SK-N-SH (cell line): Measurements from ENCODE around the gene MYCBPAP. TPM values are rescaled to one million over a fixed set of nuclear protein-coding genes. Genes with fewer than 3 reads are reported as not detected.

ENCODE experiments used
- CTCF ChIA-PET: fragments of 300-600, 350-600 bp; formaldehyde crosslinking; extraction: SDS; loops from one replicate; lab custom pipeline; 2021; lab: Yijun Ruan, JAX
- POLR2A ChIA-PET: fragments of 350-600 bp; sonication (Branson Sonifier 250); formaldehyde crosslinking; extraction: SDS; loops from one replicate; lab custom pipeline; 2020; ENCODE audit warnings: antibody characterized with exemption, inconsistent platforms; lab: Yijun Ruan, JAX
- DNase-seq: peaks from one replicate; pipeline ENCODE4 v3.0.0; 2012
- H2AFZ ChIP-seq: fragments of 200-600 bp; sonication (generic); 2 replicates; pipeline ENCODE4 v1.8.1; 2016; ENCODE audit warnings: antibody characterized with exemption, mild to moderate bottlenecking, low read depth
- H3F3A ChIP-seq: fragments of 200-600 bp; sonication (generic); replicated peaks from 2 replicates; pipeline ENCODE3; 2016; ENCODE audit warnings: antibody characterized with exemption, mild to moderate bottlenecking; ENCODE audit not compliant: insufficient read depth
- H3K27ac ChIP-seq, 2 experiments: fragments of 200-500 bp in 1 of 2; fragments of 200-600 bp in 1 of 2; sonication (Bioruptor generic) in 1 of 2; sonication (generic), shearing (Covaris generic) in 1 of 2; 2 replicates each; pipeline versions ENCODE4 v1.5.1 to v1.6.1; 2014 to 2016; ENCODE audit warnings: low read depth in 2 of 2, inconsistent platforms in 1 of 2, low read length in 1 of 2, mild to moderate bottlenecking in 1 of 2, mixed read lengths in 1 of 2
- H3K27me3 ChIP-seq: fragments of 200-600 bp; sonication (generic), shearing (Covaris generic); 2 replicates; pipeline ENCODE4 v1.6.1; 2016; ENCODE audit warnings: mixed run types; ENCODE audit not compliant: insufficient read depth
- H3K36me3 ChIP-seq, 2 experiments: fragments of 200-500 bp in 1 of 2; fragments of 200-600 bp in 1 of 2; sonication (Bioruptor generic) in 1 of 2; sonication (generic) in 1 of 2; replicated peaks in 1 of 2; 2 replicates each; pipeline versions ENCODE3 to v1.5.1; 2014 to 2016; ENCODE audit warnings: low read length in 1 of 2, mild to moderate bottlenecking in 1 of 2; ENCODE audit not compliant: insufficient read depth in 2 of 2, control insufficient read depth in 1 of 2
- H3K4me1 ChIP-seq, 2 experiments: fragments of 200-500 bp in 1 of 2; fragments of 200-600 bp in 1 of 2; sonication (Bioruptor generic) in 1 of 2; sonication (generic), shearing (Covaris generic) in 1 of 2; 2 replicates each; pipeline versions ENCODE4 v1.5.1 to v1.6.1; 2014 to 2016; ENCODE audit warnings: low read depth in 1 of 2, low read length in 1 of 2, mixed run types in 1 of 2; ENCODE audit not compliant: insufficient read depth in 2 of 2, control insufficient read depth in 1 of 2
- H3K4me2 ChIP-seq: fragments of 200-600 bp; sonication (generic), shearing (Covaris generic); 2 replicates; pipeline ENCODE4 v1.6.1; 2017; ENCODE audit warnings: mixed run types
- H3K4me3 ChIP-seq, 2 experiments: fragments of 200-500 bp in 1 of 2; fragments of 200-600 bp in 1 of 2; sonication (Bioruptor generic) in 1 of 2; sonication (generic), shearing (Covaris generic) in 1 of 2; 2 replicates each; pipeline versions ENCODE4 v1.5.1 to v1.8.1; 2014 to 2016; ENCODE audit warnings: low read depth in 2 of 2, inconsistent platforms in 1 of 2, low read length in 1 of 2, mild to moderate bottlenecking in 1 of 2, mixed read lengths in 1 of 2, moderate library complexity in 1 of 2
- H3K79me2 ChIP-seq: fragments of 200-600 bp; sonication (generic); 2 replicates; pipeline ENCODE4 v1.8.1; 2017; ENCODE audit warnings: mild to moderate bottlenecking; ENCODE audit not compliant: insufficient read depth
- H3K9ac ChIP-seq: fragments of 200-600 bp; sonication (generic); 2 replicates; pipeline ENCODE4 v1.6.1; 2017; ENCODE audit warnings: mixed run types
- H3K9me2 ChIP-seq: fragments of 200-600 bp; sonication (generic); 2 replicates; pipeline ENCODE4 v1.6.1; 2017; ENCODE audit warnings: mixed run types
- H3K9me3 ChIP-seq: fragments of 200-600 bp; sonication (generic); 2 replicates; pipeline ENCODE4 v1.6.1; 2017; ENCODE audit warnings: mixed run types, mild to moderate bottlenecking, moderate library complexity
- H4K20me1 ChIP-seq: fragments of 200-600 bp; sonication (generic); 2 replicates; pipeline ENCODE4 v1.6.1; 2017; ENCODE audit warnings: mild to moderate bottlenecking, mixed run types; ENCODE audit not compliant: insufficient read depth
- FOXM1 ChIP-seq: IDR thresholded peaks from 2 replicates; pipeline ENCODE4 v1.4.0; 2012; ENCODE audit warnings: low read depth, mild to moderate bottlenecking
- GABPA ChIP-seq: IDR thresholded peaks from 2 replicates; pipeline ENCODE4 v1.4.0; 2012; ENCODE audit warnings: low read depth, mild to moderate bottlenecking
- MAX ChIP-seq: IDR thresholded peaks from 2 replicates; pipeline ENCODE4 v1.4.0; 2012; ENCODE audit warnings: low read depth
- MXI1 ChIP-seq: IDR thresholded peaks from 2 replicates; pipeline ENCODE4 v1.6.1; 2012; ENCODE audit warnings: mild to moderate bottlenecking, low read depth, low read length, improper control_type of control experiment
- NFIC ChIP-seq: IDR thresholded peaks from 2 replicates; pipeline ENCODE4 v1.4.0; 2012; ENCODE audit warnings: borderline replicate concordance
- POLR2AphosphoS5 ChIP-seq: IDR thresholded peaks from 2 replicates; pipeline ENCODE4 v1.6.1; 2012; ENCODE audit warnings: low read depth, low read length
- RCOR1 ChIP-seq: fragments of 150-350 bp; IDR thresholded peaks from 2 replicates; pipeline ENCODE4 v1.6.1; 2017; ENCODE audit warnings: antibody characterized with exemption, low read length
- REST ChIP-seq: IDR thresholded peaks from 2 replicates; pipeline ENCODE4 v1.6.1; 2012; ENCODE audit warnings: mild to moderate bottlenecking, low read depth, low read length, moderate library complexity
- RFX5 ChIP-seq: IDR thresholded peaks from 2 replicates; pipeline ENCODE4 v1.6.1; 2012; ENCODE audit warnings: mild to moderate bottlenecking, improper control_type of control experiment, low read length
- SIN3A ChIP-seq: IDR thresholded peaks from 2 replicates; pipeline ENCODE4 v1.6.1; 2012; ENCODE audit warnings: low read depth, mild to moderate bottlenecking, low read length, moderate library complexity, borderline replicate concordance
- SMC3 ChIP-seq: IDR thresholded peaks from 2 replicates; pipeline ENCODE4 v1.6.1; 2012; ENCODE audit warnings: low read depth, low read length, improper control_type of control experiment
- TAF1 ChIP-seq: IDR thresholded peaks from 2 replicates; pipeline ENCODE4 v1.6.1; 2012; ENCODE audit warnings: low read depth, mild to moderate bottlenecking, low read length, moderate library complexity, borderline replicate concordance
- TCF12 ChIP-seq: IDR thresholded peaks from 2 replicates; pipeline ENCODE4 v1.4.0; 2012
- TEAD4 ChIP-seq: IDR thresholded peaks from 2 replicates; pipeline ENCODE4 v1.4.0; 2012; ENCODE audit warnings: mild to moderate bottlenecking, borderline replicate concordance; ENCODE audit not compliant: insufficient read depth
- ZBTB33 ChIP-seq: IDR thresholded peaks from 2 replicates; pipeline ENCODE4 v1.4.0; 2012; ENCODE audit warnings: low read depth, borderline replicate concordance
- WGBS: methylation state at CpG from one replicate; pipeline ENCODE4 v1.1.6; 2017; ENCODE audit warnings: low lambda C conversion rate; 5-methylcytosine and 5-hydroxymethylcytosine counted together
- polyA plus RNA-seq, 3 experiments: library from polyadenylated mRNA; depleted of rRNA; stranded (reverse); fragments of >200 nt; gene quantifications; 2 replicates each; pipeline ENCODE4 v1.2.3, GENCODE V29; 2012

Gene MYCBPAP
- polyA plus RNA-seq, 1 of the 3 experiments (the other 2 are of a cell fraction): 2.4 TPM

- Histone ChIP-seq H3F3A (no peaks in the 10 kb centered on the region), H3K4me2 (no peak overlapping the region), H3K9me3 (no peaks in the 10 kb centered on the region), H3K9me2 (no peaks in the 10 kb centered on the region), H3K27me3 (no peaks in the 10 kb centered on the region), H3K4me3 (no peak overlapping the region), H3K4me1 (peaks cover 0 to 8% of the 10 kb centered on the region in 2 experiments; a peak in 2 of 4 replicates), H3K27ac (no peak overlapping the region), H3K79me2 (no peaks in the 10 kb centered on the region), H4K20me1 (no peaks in the 10 kb centered on the region), H2AFZ (no peak overlapping the region), H3K36me3 (no peaks in the 10 kb centered on the region), H3K9ac (no peak overlapping the region)
- 9% methylated on average over 1 of the region's 1 CpG for WGBS
- no peak for DNase-seq
- TF ChIP-seq MAX (no peak), TEAD4 (no peak), TCF12 (no peak), SMC3 (no peak), RFX5 (no peak), GABPA (no peak), SIN3A (no peak), NFIC (no peak)
- CTCF ChIA-PET: interaction anchor here (1.0 to 3.2 kb wide), 6 partner anchors 9 to 129 kb away, joined by 3 to 28 read pairs (median 10); partner anchors contain the start of gene RSAD1
- POLR2A ChIA-PET: no interaction called here
Measured at GRCh38 chr17:50491505-50491904, 16.7 kb upstream of the MYCBPAP start.

DNA sequence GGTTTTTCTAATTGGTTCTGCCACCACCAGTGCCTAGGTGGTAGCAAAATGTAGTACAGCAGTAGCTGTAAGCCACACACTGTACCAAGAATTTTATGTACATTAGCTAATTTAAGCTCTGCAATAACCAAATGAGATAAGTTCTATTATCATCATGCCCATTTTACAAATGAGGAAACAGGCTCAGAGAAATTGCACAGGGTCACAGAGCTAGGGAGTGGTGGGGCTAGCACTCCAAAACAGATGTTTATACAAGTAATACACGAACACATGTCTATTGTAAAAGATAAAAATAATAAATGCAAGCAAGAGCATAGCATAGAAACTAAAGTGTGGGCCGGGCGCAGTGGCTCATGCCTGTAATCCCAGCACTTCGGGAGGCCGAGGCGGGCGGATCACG is 16.0 kb upstream of the MYCBPAP start:
- Histone ChIP-seq H3K79me2 (no peaks in the 10 kb centered on the region), H2AFZ (no peak overlapping the region), H3K9me2 (no peaks in the 10 kb centered on the region), H4K20me1 (no peaks in the 10 kb centered on the region), H3K9me3 (no peaks in the 10 kb centered on the region), H3K4me1 (peaks cover 0 to 8% of the 10 kb centered on the region in 2 experiments; a peak in 2 of 4 replicates), H3K4me2 (no peak overlapping the region), H3K9ac (no peak overlapping the region), H3F3A (no peaks in the 10 kb centered on the region), H3K27ac (no peak overlapping the region), H3K4me3 (no peak overlapping the region), H3K36me3 (no peaks in the 10 kb centered on the region), H3K27me3 (no peaks in the 10 kb centered on the region)
- no peak for DNase-seq
- TF ChIP-seq TAF1 (no peak), ZBTB33 (no peak)
- POLR2A ChIA-PET: no interaction called here
- CTCF ChIA-PET: interaction anchor here (1.5 to 3.2 kb wide), 4 partner anchors 8 to 59 kb away, joined by 11 to 28 read pairs (median 15); partner anchors contain the start of gene RSAD1
- WGBS: 88% methylated on average over 8 of the region's 8 CpGs

- Histone ChIP-seq H3K27ac (no peak overlapping the region), H3K9ac (no peak overlapping the region), H2AFZ (no peak overlapping the region), H3K27me3 (no peaks in the 10 kb centered on the region), H3K36me3 (no peaks in the 10 kb centered on the region), H3K4me2 (no peak overlapping the region), H3K79me2 (no peaks in the 10 kb centered on the region), H3K9me2 (no peaks in the 10 kb centered on the region), H3F3A (no peaks in the 10 kb centered on the region), H4K20me1 (no peaks in the 10 kb centered on the region), H3K4me1 (no peaks in the 10 kb centered on the region), H3K4me3 (no peak overlapping the region), H3K9me3 (no peaks in the 10 kb centered on the region)
- POLR2A ChIA-PET: no interaction called here
- CTCF ChIA-PET: interaction anchor here (0.7 to 3.2 kb wide), 6 partner anchors 11 to 134 kb away, joined by 3 to 28 read pairs (median 8); partner anchors contain the start of gene RSAD1
- no peak for DNase-seq
- 26% methylated on average over 3 of the region's 3 CpGs for WGBS
- TF ChIP-seq TCF12 (no peak), REST (no peak), POLR2AphosphoS5 (no peak), FOXM1 (no peak), MXI1 (no peak), SMC3 (no peak), RCOR1 (no peak)
Measured at GRCh38 chr17:50493744-50494143, 14.5 kb upstream of the MYCBPAP start.
